HUES6 (cell line): ENCODE measurements around the gene EMC10.
"Not testable (repeated sequence)": the region's sequence is repeated elsewhere in the genome, so short reads cannot be mapped to it uniquely, and the experiment has no call there.

ENCODE experiments used
- H3K27ac ChIP-seq: 2 replicates; pipeline ENCODE4 v1.7.0; 2013; ENCODE audit warnings: low read depth, mild to moderate bottlenecking, low read length, inconsistent platforms
- H3K27me3 ChIP-seq: 2 replicates; pipeline ENCODE4 v1.6.1; 2013; ENCODE audit warnings: low read length; ENCODE audit not compliant: control insufficient read depth, insufficient read depth
- H3K36me3 ChIP-seq: 2 replicates; pipeline ENCODE4 v1.6.1; 2013; ENCODE audit warnings: low read length; ENCODE audit not compliant: control insufficient read depth, insufficient read depth
- H3K4me1 ChIP-seq: 2 replicates; pipeline ENCODE4 v1.6.1; 2013; ENCODE audit warnings: low read length; ENCODE audit not compliant: control insufficient read depth, insufficient read depth
- H3K4me3 ChIP-seq: 2 replicates; pipeline ENCODE4 v1.5.1; 2013; ENCODE audit warnings: low read depth, low read length
- H3K9ac ChIP-seq: one replicate; pipeline ENCODE4 v1.6.1; 2013; ENCODE audit warnings: mild to moderate bottlenecking, low read length
- H3K9me3 ChIP-seq: 2 replicates; pipeline ENCODE4 v1.6.1; 2013; ENCODE audit warnings: low read depth, low read length; ENCODE audit not compliant: control insufficient read depth, insufficient read depth

The EMC10 gene

DNA sequence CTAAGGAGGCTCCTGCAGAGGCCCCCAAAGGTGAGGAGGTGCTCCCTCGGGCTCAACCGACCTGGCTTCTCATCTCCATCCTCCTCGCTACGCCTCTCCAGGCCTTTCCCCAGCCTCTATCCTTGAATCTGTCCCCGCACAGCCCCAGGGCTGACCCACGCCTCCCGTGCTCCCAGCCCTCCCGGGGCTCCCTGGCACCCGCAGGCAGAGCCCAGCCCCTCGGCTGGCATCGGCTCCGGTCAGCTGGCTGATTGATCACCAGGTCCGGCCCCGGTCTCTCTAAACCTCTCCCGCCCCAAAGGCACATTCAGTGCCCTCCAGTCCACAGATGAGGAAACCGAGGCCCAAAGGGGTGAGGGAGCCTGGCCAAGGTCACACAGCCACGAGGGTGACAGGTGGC, 41.1 kb upstream of the EMC10 start:
- H3K36me3 ChIP-seq, result no peaks in the 10 kb centered on the region
- no peak overlapping the region for H3K4me3 ChIP-seq
- H3K27me3 ChIP-seq, result peaks cover 25% of the 10 kb centered on the region
- H3K9ac ChIP-seq, result no peak overlapping the region
- no peak overlapping the region for H3K27ac ChIP-seq
- H3K9me3 ChIP-seq, result no peaks in the 10 kb centered on the region
- peaks cover 23% of the 10 kb centered on the region for H3K4me1 ChIP-seq

DNA sequence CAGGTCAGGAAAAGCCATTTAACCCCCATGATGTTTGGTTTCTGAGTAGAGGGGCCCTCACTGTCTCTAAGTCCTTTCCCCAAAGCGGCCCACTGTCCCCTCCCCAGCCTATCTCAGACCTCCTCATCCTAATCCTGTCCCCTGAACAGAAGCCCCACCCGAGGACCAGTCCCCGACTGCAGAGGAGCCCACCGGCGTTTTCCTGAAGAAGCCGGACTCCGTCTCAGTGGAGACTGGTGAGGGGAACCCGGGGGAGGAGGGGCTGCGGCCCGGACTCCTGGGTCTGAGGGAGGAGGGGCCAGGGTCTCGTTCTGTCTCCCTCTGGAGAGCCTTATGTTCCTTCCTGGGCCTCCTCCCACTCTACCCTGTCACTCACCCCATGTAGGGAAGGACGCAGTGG, 40.7 kb upstream of the EMC10 start:
- Histone ChIP-seq H3K9me3 (no peaks in the 10 kb centered on the region), H3K27me3 (peaks cover 22% of the 10 kb centered on the region), H3K36me3 (no peaks in the 10 kb centered on the region), H3K27ac (no peak overlapping the region), H3K9ac (no peak overlapping the region), H3K4me1 (peaks cover 23% of the 10 kb centered on the region), H3K4me3 (no peak overlapping the region)

GRCh38 chr19:50437862-50438449, 38.4 kb upstream of the EMC10 start:
- no peaks in the 10 kb centered on the region for H3K36me3 ChIP-seq
- no peak overlapping the region for H3K27ac ChIP-seq
- H3K27me3 ChIP-seq, result peaks cover 14% of the 10 kb centered on the region; the same call in 1 of the 2 replicates
- no peak overlapping the region for H3K4me3 ChIP-seq
- no peak overlapping the region for H3K9ac ChIP-seq
- peaks cover 11% of the 10 kb centered on the region for H3K4me1 ChIP-seq
- no peaks in the 10 kb centered on the region for H3K9me3 ChIP-seq

- H3K27me3 ChIP-seq, result peaks cover 13% of the 10 kb centered on the region; the same call in 1 of the 2 replicates
- not testable (repeated sequence) for H3K9me3 ChIP-seq, H3K9ac ChIP-seq, H3K36me3 ChIP-seq, H3K4me1 ChIP-seq, H3K27ac ChIP-seq, H3K4me3 ChIP-seq
Observed at GRCh38 chr19:50439130-50439529, 37.2 kb upstream of the EMC10 start.

- Histone ChIP-seq H3K27ac (no peak overlapping the region), H3K4me1 (no peaks in the 10 kb centered on the region), H3K36me3 (no peaks in the 10 kb centered on the region), H3K4me3 (no peak overlapping the region), H3K9me3 (peaks cover 6% of the 10 kb centered on the region; the same call in 1 of the 2 replicates), H3K27me3 (peaks cover 2% of the 10 kb centered on the region; the same call in 1 of the 2 replicates), H3K9ac (no peak overlapping the region)
Observed at GRCh38 chr19:50444059-50444458, 32.2 kb upstream of the EMC10 start.

DNA sequence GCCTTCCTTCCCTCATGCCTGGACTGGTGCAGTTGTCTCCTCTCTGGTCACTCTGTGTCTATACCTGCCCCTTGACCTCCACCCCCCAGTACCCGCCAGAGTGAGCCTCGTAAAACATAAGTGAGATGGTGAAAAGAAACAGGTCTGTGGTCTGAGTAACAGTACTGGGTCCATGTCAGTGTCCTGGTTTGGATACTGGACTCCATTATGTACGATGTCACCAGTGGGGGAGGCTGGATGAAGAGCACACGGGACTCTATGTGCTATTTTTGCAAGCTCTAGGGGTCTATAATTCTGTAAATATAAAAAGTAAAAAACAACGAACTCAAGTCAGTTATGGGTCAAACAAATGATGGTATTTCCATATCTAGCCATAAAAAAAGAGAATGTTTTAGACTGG, 29.3 kb upstream of the EMC10 start:
- no peaks in the 10 kb centered on the region for H3K36me3 ChIP-seq
- H3K27ac ChIP-seq, result no peak overlapping the region
- H3K4me3 ChIP-seq, result no peak overlapping the region
- H3K4me1 ChIP-seq, result 0 out of 2 replicates have a peak, but pooled peaks cover 2% of the 10 kb centered on the region
- H3K27me3 ChIP-seq, result no peaks in the 10 kb centered on the region; the same call in 1 of the 2 replicates
- peaks cover 6% of the 10 kb centered on the region; the same call in 1 of the 2 replicates for H3K9me3 ChIP-seq
- no peak overlapping the region for H3K9ac ChIP-seq

DNA sequence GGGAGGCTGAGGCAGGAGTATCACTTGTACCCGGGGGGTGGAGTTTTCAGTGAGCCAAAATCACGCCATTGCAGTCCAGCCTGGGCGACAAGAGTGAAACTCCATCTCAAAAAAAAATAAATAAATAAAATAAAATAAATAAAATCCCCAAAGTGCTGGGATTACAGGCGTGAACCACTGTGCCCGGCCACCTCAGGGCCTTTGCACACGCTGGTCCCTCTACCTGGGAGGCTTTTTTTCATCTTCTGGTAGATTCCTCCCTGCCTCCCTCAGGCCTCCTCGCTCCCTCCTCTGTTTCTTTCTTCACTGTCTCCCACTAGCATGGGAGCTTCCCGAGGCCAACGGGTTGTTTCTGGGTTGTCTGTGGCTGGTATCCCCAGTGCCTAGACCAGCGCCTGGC, 28.6 kb upstream of the EMC10 start:
- Histone ChIP-seq H3K4me1 (0 out of 2 replicates have a peak, but pooled peaks cover 2% of the 10 kb centered on the region), H3K9ac (no peak overlapping the region), H3K4me3 (no peak overlapping the region), H3K36me3 (no peaks in the 10 kb centered on the region), H3K27ac (no peak overlapping the region), H3K27me3 (no peaks in the 10 kb centered on the region; the same call in 1 of the 2 replicates), H3K9me3 (peaks cover 6% of the 10 kb centered on the region; the same call in 1 of the 2 replicates)

- H3K9me3 ChIP-seq, result peaks cover 6% of the 10 kb centered on the region; the same call in 1 of the 2 replicates
- 0 out of 2 replicates have a peak, but pooled peaks cover 2% of the 10 kb centered on the region for H3K4me1 ChIP-seq
- H3K27me3 ChIP-seq, result no peaks in the 10 kb centered on the region; the same call in 1 of the 2 replicates
- H3K9ac ChIP-seq, result no peak overlapping the region
- no peak overlapping the region for H3K27ac ChIP-seq
- no peaks in the 10 kb centered on the region for H3K36me3 ChIP-seq
- H3K4me3 ChIP-seq, result no peak overlapping the region
Observed at GRCh38 chr19:50449236-50449899, 26.9 kb upstream of the EMC10 start.

DNA sequence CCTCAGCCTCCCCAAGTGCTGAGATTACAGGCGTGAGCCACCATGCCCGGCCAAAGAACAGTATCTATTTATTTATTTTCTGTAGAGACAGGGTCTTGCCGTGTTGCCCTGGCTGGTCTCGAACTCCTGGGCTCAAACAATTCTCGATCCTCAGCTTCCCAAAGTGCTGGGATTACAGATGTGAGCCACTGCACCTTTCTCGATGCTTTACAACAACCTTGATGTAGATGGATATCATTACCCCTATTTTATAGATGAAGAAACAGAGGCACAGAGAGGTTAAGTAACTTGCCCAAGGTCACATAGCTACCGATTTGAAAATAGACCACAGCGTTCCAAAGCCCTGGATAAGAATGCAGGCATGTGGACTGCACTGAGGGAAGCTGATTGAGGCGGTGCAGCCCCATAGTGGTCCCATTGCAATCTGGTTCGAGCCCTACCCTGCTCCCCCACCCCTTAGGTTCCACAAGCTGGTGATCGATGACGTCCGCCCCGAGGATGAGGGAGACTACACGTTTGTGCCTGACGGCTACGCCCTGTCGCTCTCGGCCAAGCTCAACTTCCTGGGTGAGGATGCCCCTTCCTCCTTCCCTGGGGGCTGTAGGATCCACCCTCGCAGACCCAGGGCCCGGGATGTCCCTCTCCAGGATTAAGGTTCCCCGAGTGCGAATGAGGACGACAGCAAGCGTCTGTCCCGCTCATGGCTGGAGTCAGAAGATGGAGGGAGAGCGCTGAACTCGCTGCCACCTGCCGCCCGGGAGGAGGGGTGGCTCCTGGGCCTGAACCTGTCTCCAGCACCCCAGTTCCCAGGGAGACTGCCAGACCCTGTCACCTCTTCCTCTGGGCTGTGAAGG, 25.7 kb upstream of the EMC10 start:
- Histone ChIP-seq H3K4me1 (0 out of 2 replicates have a peak, but pooled peaks cover 2% of the 10 kb centered on the region), H3K9me3 (peaks cover 6% of the 10 kb centered on the region; the same call in 1 of the 2 replicates), H3K36me3 (no peaks in the 10 kb centered on the region), H3K4me3 (no peak overlapping the region), H3K27ac (no peak overlapping the region), H3K27me3 (0 out of 2 replicates have a peak, but pooled peaks cover 2% of the 10 kb centered on the region), H3K9ac (no peak overlapping the region)

DNA sequence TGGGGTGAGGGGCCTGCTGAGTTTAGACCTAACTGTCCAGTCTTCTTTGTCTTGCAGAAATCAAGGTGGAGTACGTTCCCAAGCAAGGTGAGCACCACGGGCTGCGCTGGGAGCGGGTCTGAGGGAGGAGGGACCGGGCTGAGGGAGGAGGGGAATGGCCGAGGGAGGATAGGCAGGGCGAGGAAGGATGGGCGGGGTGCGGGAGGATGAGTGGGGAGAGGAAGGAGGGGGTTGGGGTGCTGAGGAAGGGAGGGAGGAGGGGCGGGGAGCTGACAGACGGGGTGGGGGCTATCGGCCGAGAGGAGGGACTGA, 25.1 kb upstream of the EMC10 start:
- Histone ChIP-seq H3K27ac (no peak overlapping the region), H3K27me3 (0 out of 2 replicates have a peak, but pooled peaks cover 2% of the 10 kb centered on the region), H3K9ac (no peak overlapping the region), H3K4me1 (0 out of 2 replicates have a peak, but pooled peaks cover 2% of the 10 kb centered on the region), H3K9me3 (peaks cover 6% of the 10 kb centered on the region; the same call in 1 of the 2 replicates), H3K36me3 (no peaks in the 10 kb centered on the region), H3K4me3 (no peak overlapping the region)
